Measurements from ENCODE around the gene HNRNPA1.

Gene HNRNPA1

DNA sequence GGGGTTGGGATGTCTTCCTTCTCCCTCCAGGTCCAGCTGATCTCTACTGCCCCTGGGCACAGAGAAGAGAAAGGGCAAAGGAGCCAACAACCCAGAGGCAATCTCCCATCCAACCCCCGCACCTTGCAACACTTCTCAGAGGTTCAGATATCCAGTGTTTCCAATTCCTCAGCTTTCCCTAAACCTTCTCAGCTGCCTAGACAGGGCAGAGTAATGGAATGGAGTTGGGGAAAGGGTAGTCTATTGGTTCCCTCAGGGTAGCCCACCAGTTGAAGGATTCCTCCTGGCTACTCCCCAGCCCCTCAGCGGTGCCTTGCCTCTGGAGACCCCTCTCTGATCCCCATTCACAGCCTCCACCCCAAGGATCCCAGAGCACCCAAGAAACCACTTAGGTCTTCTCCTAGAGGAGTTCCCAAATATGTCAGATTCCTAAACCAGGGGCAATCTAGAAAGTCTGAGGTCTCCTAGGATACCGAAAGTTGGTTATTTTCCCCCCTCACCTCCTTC, 19.8 kb downstream of the HNRNPA1 start:
- DNase-seq (ENCODE audit: low read depth), result no peak
- TF ChIP-seq, protein P1, sequence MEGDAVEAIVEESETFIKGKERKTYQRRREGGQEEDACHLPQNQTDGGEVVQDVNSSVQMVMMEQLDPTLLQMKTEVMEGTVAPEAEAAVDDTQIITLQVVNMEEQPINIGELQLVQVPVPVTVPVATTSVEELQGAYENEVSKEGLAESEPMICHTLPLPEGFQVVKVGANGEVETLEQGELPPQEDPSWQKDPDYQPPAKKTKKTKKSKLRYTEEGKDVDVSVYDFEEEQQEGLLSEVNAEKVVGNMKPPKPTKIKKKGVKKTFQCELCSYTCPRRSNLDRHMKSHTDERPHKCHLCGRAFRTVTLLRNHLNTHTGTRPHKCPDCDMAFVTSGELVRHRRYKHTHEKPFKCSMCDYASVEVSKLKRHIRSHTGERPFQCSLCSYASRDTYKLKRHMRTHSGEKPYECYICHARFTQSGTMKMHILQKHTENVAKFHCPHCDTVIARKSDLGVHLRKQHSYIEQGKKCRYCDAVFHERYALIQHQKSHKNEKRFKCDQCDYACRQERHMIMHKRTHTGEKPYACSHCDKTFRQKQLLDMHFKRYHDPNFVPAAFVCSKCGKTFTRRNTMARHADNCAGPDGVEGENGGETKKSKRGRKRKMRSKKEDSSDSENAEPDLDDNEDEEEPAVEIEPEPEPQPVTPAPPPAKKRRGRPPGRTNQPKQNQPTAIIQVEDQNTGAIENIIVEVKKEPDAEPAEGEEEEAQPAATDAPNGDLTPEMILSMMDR (IDR thresholded peaks at IDR 0.05; ENCODE audit: low read depth, low read length, missing control alignments), result no peak
- no peak overlapping the region for H3K4me3 ChIP-seq (ENCODE audit: low read depth, low read length)

DNA sequence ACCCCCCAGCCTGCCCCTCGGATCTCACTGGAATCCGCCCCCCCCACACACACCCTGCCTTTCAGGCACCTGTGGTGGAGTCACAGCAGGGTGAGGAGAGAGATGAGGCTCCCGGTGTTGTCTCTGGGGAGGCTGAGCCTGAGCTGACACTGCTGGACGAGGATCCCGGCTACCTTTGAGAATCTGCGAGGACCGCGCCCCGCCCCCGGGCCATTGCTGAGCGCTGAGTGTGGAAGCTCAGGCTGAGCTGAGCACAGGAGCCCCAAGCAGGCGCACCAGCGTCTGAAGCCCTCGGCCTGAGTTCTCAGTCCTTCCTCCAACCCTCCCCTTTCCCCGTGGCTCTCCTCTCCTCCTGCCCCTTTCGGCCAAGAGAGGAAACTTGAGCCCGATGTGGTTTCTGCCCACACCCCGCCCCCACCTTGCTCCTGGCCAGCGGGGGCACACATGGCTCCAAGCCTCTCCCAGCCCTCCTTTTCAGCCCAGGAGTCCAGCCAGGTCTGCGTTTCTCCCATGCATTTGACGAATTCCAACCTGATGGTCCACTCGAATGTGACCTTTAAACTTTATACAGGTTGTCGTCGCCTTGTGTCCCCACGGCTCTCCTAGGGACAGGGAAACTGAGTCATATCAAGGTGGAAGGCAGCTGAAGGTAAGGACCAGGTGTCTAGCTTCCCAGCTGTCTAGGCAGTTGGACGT, 20.4 kb downstream of the HNRNPA1 start, which contains the start of gene NFE2:
TSS of gene NFE2 (minus strand) at position 284 of the 696 bp plus-strand sequence. CDS start 5,767 bp downstream, outside the sequence.
- TF ChIP-seq, protein P1 (IDR thresholded peaks at IDR 0.05; ENCODE audit: low read depth, low read length, missing control alignments), result no peak
- DNase-seq (ENCODE audit: low read depth), result no peak
- H3K4me3 ChIP-seq (ENCODE audit: low read depth, low read length), result no peak within 1 kb of the TSS

- no peak for DNase-seq (ENCODE audit: low read depth)
- H3K4me3 ChIP-seq (ENCODE audit: low read depth, low read length), result no peak overlapping the region
- TF ChIP-seq, protein P1 (IDR thresholded peaks at IDR 0.05; ENCODE audit: low read depth, low read length, missing control alignments), result no peak
Measured at GRCh38 chr12:54301428-54302048, 21.0 kb downstream of the HNRNPA1 start.

GRCh38 chr12:54303640-54304039, 23.1 kb downstream of the HNRNPA1 start:
- TF ChIP-seq, protein P1 (IDR thresholded peaks at IDR 0.05; ENCODE audit: low read depth, low read length, missing control alignments), result no peak
- no peak overlapping the region for H3K4me3 ChIP-seq (ENCODE audit: low read depth, low read length)
- DNase-seq (ENCODE audit: low read depth), result no peak

DNA sequence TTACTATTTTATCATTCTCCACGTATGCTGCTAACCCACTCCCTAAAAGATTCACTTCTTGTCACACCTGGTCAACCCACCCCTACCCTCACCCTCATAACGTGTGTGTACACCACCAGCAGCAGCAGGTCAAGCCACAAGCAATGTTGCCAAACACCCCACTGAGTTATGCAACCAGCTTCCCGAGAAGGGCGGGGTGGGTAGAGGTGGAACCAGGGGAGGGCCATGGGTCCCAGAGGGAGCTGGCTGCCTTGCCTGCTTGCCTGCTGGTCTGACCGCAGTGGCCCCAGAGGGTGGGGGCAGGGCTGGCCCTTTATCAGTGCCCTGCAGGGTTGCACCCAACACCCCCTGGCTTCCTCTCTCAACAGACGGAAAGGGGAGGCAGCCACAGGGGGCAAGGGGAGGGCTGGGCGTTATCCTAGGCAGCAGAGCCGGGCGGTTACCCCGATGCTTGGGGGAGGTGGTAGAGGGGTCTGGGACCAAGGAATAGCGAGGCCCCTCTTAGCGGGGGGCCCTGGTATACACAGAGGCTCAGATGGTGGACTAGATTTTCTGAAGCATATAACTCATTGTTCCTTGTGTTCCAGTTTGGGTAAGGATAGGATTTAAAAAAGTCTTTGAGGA, 23.8 kb downstream of the HNRNPA1 start:
- TF ChIP-seq, protein P1 (IDR thresholded peaks at IDR 0.05; ENCODE audit: low read depth, low read length, missing control alignments), result no peak
- DNase-seq (ENCODE audit: low read depth), result no peak
- no peak overlapping the region for H3K4me3 ChIP-seq (ENCODE audit: low read depth, low read length)

GRCh38 chr12:54306925-54307741, 26.6 kb downstream of the HNRNPA1 start:
- no peak for DNase-seq (ENCODE audit: low read depth)
- TF ChIP-seq, protein P1 (IDR thresholded peaks at IDR 0.05; ENCODE audit: low read depth, low read length, missing control alignments), result no peak
- no peak overlapping the region for H3K4me3 ChIP-seq (ENCODE audit: low read depth, low read length)

Measured in GM12864 (cell line).